Mesenteric fat pad (tissue), 1 donor: ENCODE data around the gene CRISP3. TPM values are rescaled to one million over a fixed set of nuclear protein-coding genes. Genes with fewer than 3 reads are reported as not detected.
"Not testable (repeated sequence)": the region's sequence is repeated elsewhere in the genome, so short reads cannot be mapped to it uniquely, and the experiment has no call there.

Experiments
- DNase-seq: peaks from one replicate; pipeline ENCODE4 v3.0.0-alpha.2; 2020; ENCODE audit warnings: low spot score
- long read RNA-seq: library from polyadenylated mRNA; unstranded; transcript quantifications from one replicate; pipeline ENCODE4 v2.0.0, GENCODE V29; 2020
- total RNA-seq: library from RNA; stranded (reverse); fragmentation: NEBNext Ultra II Directional; extraction: Animal tissue kit (Norgen Biotek cat#: 25700); gene quantifications from one replicate; pipeline ENCODE4 v1.2.1, GENCODE V29; 2021
- donor health status: DM: yes; HTN: yes; CAD: no.

The CRISP3 gene
- total RNA-seq: not detected
- long read RNA-seq, partial matches to known transcripts: 0 of 1 reads
- long read RNA-seq, other reads (novel, unspliced or antisense): 1 of 1 reads

GRCh38 chr6:49744259-49744658 lies at the start of gene CRISP3:
TSS of gene CRISP3 (minus strand) at chr6:49744388. CDS start at chr6:49744367, 21 bp downstream.
- no peak for DNase-seq

- no peak for DNase-seq
These were observed 46.2 kb upstream of the CRISP3 start for GRCh38 chr6:49790341-49790740.

GRCh38 chr6:49787176-49787575 lies 43.0 kb upstream of the CRISP3 start, which contains the start of gene PGK2:
TSS of gene PGK2 (minus strand) at chr6:49787285. CDS start at chr6:49787187, 98 bp downstream.
- no peak for DNase-seq

- no peak for DNase-seq
These were observed 40.1 kb upstream of the CRISP3 start for GRCh38 chr6:49784272-49784671.

GRCh38 chr6:49782725-49783124 lies 38.5 kb upstream of the CRISP3 start:
- no peak for DNase-seq

GRCh38 chr6:49782293-49782692 lies 38.1 kb upstream of the CRISP3 start:
- DNase-seq: no peak

GRCh38 chr6:49776444-49776843 lies 32.3 kb upstream of the CRISP3 start:
- DNase-seq: no peak

GRCh38 chr6:49775043-49775442 lies 30.9 kb upstream of the CRISP3 start:
- DNase-seq: no peak

- DNase-seq: no peak
These were observed 28.1 kb upstream of the CRISP3 start for GRCh38 chr6:49772285-49772684.

GRCh38 chr6:49766762-49767161 lies 22.6 kb upstream of the CRISP3 start:
- no peak for DNase-seq

- DNase-seq: no peak
These were observed 20.5 kb upstream of the CRISP3 start for GRCh38 chr6:49764571-49765236.

- DNase-seq: no peak
These were observed 759 bp downstream of the CRISP3 start for GRCh38 chr6:49743429-49743828.

GRCh38 chr6:49739423-49739822 lies 4.8 kb downstream of the CRISP3 start:
- DNase-seq: no peak

- DNase-seq: no peak
These were observed 8.1 kb downstream of the CRISP3 start for GRCh38 chr6:49736017-49736508.

GRCh38 chr6:49733680-49734079 lies 10.5 kb downstream of the CRISP3 start:
- DNase-seq: no peak

- no peak for DNase-seq
These were observed 11.4 kb downstream of the CRISP3 start for GRCh38 chr6:49732781-49733180.

- DNase-seq: no peak
These were observed 13.9 kb downstream of the CRISP3 start for GRCh38 chr6:49730251-49730650.

- DNase-seq: not testable (repeated sequence)
These were observed 20.3 kb downstream of the CRISP3 start for GRCh38 chr6:49723917-49724316.

GRCh38 chr6:49721297-49721696 lies 22.9 kb downstream of the CRISP3 start:
- DNase-seq: no peak

GRCh38 chr6:49720372-49720771 lies 23.8 kb downstream of the CRISP3 start:
- DNase-seq: no peak

GRCh38 chr6:49713346-49713745 lies 30.8 kb downstream of the CRISP3 start, which contains the start of gene CRISP2:
TSS of gene CRISP2 (minus strand) at chr6:49713543. CDS start at chr6:49709196, 4,347 bp downstream.
- DNase-seq: no peak

- no peak for DNase-seq
These were observed 45.7 kb downstream of the CRISP3 start for GRCh38 chr6:49698478-49698877.

- DNase-seq: no peak
These were observed 50.7 kb downstream of the CRISP3 start for GRCh38 chr6:49693512-49693911.
